EL (cell line): ENCODE data around the gene PTGER4.
"Not testable (repeated sequence)": the region's sequence is repeated elsewhere in the genome, so short reads cannot be mapped to it uniquely, and the experiment has no call there.

Source experiments
- DNase-seq: peaks from one replicate; pipeline ENCODE4 v3.0.0-alpha.2; 2016

Gene PTGER4

DNA sequence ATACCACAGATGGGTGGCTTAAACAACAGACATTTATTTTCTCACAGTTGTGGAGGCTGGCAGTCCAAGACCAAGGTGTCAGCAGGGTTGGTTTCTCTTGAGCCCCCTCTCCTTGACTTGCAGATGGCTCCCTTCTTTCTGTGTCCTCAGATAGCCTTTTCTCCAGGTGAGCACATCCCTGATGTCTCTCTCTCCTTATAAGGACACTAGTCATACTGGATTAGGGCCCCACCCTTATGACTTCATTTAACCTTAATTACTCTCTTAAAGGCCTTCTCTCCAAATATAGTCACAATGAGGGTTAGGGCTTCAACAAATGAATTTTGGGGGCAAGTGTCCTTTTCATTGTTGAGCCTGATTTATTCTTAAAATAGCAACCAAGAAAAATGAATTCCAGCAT lies 14.7 kb downstream of the PTGER4 start:
- no peak for DNase-seq

DNA sequence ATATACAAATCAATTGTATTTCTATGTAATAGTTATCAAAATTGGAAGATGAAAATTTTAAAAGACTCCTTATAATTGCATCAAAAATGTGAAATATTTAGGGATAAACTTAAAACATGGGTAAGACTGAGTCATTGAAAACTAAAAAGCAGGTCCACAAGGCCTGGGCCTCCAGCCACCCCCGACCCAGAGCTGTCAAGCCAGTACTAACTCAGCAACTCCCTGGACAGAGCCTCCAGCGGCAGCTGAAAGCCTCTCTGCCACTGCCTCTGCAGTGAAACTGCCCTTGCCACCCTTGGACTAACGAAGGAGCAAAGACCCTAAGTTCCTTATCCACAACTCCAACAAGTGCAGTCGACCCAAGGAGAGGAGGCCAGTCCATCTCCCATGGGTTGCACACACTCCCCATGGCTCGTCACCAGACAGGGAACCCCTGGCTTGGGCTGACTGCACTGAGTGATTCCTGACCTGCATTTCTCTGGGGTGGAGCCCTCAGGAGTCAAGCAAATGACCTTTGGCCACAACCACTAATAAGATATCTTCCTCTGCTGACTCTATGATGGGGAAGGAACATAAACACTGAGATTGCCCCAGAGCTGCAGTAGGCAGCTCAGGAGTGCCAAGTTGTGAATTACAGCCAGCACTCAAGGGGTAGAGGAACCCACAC lies 20.5 kb downstream of the PTGER4 start:
- DNase-seq, result no peak

DNA sequence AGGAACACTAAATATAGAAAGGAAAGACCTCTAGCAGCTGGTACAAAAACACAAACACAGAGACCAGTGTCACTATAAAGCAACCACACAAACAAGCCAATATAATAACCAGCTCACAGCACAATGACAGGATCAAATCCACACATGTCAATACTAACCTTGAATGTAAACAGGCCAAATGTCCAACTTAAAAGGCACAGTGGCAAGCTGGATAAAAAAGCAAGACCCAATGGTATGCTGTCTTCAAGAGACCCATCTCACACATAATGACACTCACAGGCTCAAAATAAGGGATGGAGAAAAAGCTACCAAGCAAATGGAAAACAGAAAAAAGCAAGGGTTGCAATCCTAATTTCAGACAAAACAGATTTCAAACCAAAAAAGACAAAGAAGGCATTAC lies 22.3 kb downstream of the PTGER4 start:
- DNase-seq, result not testable (repeated sequence)

DNA sequence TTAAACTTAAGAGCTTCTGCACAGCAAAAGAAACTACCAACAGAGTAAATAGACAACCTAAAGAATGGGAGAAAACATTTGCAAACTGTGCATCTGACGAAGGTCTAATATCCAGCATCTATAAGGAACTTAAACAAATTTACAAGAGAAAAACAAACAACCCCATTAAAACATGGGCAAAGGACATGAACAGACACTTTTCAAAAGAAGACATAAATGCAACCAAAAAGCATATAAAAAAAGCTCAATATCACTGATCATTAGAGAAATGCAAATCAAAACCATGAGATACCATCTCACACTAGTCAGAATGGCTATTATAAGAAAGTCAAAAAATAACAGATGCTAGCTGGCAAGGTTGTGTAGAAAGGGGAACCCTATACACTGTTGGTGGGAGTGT lies 25.8 kb downstream of the PTGER4 start:
- not testable (repeated sequence) for DNase-seq

DNA sequence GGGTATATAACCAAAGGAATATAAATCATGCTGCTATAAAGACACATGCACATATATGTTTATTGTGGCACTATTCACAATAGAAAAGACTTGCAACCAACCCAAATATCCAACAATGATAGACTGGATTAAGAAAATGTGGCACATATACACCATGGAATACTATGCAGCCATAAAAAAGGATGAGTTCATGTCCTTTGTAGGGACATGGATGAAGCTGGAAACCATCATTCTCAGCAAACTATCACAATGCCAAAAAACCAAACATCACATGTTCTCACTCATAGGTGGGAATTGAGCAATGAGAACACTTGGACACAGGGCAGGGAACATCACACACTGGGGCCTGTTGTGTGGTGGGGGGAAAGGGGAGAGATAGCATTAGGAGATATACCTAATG lies 30.9 kb downstream of the PTGER4 start:
- not testable (repeated sequence) for DNase-seq

DNA sequence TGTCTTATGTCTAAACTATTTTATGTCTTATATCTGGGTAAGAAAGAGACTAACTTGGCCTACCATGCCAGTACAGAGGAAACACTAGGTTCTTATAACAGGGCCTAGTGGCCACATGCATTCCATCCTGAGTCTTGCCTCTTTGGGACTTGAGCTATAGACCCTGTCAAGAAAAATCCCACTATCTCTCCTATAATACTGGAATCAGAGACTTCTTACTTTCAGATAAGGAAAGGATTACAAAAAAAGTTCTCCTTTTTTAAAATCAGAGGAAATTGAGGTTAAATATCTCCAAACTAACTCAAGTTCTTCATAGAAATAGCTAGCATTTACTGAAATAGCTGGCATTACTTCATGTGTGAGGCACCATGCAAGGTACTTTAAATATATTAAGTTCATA lies 34.3 kb downstream of the PTGER4 start:
- DNase-seq, result no peak

DNA sequence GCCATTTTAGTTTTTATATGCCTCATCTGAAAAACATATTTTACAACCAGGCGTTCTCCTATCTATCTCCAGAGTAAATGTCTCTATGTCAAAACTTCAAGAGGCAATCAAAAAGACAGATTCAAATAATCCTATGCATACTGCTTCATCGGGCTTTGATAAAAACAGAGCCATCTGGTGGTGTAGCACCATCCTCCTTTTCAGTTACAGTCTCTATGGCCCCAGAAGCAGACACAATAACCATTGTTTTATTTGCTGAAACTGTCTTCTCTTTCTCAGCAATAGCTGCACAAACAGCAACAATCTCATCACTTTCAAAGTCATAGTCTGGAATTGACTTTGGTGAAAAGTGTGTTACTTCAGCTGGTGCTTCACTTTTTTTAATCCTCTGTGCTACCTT lies 36.3 kb downstream of the PTGER4 start:
- DNase-seq, result no peak

DNA sequence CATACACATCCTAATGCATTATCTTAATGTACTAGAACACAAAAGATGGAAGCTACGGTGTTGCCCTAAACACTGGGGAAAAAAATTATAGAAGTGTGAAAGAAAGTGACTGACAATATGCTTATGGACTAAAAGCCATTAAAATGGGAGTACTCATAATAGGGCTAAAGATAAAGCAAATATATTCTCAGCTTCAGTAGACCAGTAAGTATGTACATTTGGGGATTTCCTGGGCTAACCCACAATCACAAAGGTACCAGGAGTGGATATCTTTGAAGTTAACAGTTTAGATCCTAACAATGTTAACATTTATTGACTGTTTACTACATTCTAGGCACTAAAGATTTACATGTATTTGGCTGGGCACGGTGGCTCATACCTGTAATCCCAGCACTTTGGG lies 36.9 kb downstream of the PTGER4 start:
- no peak for DNase-seq

DNA sequence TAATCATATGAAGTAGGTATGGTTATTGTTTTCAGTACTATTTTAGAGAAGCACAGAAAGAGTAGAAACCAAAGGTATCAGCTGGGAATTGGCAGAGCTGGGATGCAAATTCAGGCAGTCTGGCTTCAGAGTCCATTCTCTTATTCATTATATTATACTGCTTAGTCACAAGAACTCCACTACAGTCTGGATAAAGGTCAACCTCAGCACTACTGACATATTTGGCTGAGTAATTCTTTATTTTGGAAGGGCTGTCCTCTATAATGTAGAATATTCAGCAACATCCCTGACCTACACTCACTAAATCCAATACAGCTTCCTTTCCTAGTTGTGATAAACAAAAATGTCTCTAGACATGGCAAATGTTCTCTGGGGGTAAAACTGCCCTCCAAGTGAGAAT lies 37.6 kb downstream of the PTGER4 start:
- peak; percentile 27 for DNase-seq

DNA sequence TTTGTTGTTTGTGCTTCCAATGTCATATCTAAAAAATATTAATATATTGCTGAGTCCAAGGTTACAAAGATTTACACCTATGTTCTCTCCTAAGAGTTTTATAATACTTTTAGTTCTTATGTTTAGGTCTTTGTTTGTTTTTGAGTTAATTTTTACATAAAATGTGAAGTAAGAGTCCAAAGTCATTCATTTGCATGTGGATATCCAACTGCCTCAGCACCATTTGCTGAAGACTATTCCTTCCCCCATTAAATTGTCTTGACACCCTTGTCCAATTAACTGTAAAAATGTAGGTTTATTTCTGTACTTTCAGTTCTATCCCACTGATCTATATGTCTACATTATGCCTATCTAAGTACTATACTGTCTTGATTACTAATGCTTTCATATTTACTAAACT lies 40.4 kb downstream of the PTGER4 start:
- DNase-seq, result no peak

DNA sequence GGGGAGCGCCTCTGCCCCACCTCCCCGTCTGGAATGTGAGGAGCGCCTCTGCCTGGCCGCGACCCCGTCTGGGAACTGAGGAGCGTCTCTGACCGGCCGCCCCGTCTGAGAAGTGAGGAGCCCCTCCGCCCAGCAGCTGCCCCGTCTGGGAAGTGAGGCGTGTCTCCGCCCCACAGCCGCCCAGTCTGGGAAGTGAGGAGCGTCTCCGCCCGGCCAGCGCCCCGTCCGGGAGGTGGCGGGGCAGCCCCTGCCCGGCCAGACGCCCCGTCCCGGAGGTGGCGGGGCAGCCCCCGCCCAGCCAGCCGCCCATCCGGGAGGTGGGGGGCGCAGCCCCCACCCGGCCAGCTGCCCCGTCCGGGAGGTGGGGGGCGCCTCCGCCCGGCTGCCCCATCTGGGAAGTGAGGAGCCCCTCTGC lies 42.8 kb downstream of the PTGER4 start:
- DNase-seq, result not testable (repeated sequence)

DNA sequence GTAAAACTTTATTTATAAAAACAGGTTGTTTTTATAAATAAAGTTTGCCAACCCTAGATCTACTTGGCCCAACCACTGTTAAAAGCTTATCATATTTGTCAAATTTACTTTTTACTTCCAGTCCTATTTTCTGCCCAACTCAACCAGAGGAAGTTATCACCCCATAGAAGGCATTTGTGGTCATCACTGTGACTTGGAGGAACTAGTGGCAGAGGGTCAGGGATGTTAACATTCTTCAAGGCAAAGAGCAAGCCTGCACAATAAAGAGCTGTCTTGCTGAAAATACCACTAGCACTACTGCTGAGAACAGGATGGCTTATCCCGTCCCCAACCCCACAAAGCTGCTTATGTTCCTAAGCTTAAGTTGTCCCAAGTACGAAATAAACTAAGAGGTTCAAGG lies 53.7 kb downstream of the PTGER4 start:
- DNase-seq, result no peak

DNA sequence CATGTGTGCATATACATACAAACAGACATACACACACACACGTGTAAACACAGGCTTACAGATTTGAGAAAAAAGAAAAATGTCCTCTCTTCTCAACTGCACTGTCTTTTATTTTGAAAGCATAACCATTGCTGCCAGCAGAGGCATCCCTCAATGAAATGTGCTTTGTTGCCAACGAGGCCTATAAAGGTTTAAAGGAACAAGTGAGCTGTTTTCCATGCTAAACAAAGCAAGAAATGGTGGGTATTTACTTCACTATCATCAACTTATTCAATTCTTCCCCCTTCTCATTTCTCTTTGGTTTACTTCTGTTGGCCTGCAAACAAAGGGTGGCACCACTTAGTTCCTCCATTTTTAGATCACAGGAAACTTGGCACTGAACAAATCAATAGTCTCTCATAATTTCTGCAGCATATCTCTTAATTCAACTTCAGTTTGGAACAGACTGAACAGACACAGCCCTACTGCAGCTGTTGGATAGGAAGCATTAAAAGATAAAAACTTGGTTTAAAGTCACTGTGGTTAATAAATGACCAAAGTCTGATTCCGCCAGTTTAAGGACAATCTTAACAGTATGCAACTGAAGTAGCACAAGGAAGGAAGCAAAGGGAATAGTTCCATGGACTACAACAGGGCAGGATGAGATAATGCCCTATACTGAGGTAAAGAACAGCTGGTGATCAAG lies 54.3 kb downstream of the PTGER4 start:
- DNase-seq, result no peak

DNA sequence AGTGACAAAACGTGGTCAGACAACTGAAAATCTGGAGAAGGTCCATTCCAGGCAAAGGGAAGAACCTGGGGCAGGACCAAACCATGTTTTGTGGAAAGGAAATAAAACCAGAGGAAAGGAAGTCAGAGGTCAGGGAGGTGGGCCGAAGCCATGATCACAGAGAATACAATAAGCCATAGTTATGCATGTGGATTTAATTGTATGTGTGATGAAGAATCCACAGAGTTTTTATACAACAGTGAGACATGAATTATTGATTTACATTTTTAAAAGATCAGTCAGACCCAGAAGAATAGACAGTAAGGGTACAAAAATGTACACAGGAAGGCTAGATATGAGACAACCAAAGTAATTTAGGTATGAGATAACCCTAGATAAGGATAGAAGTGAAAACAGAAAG lies 55.3 kb downstream of the PTGER4 start:
- DNase-seq, result peak; percentile 69

DNA sequence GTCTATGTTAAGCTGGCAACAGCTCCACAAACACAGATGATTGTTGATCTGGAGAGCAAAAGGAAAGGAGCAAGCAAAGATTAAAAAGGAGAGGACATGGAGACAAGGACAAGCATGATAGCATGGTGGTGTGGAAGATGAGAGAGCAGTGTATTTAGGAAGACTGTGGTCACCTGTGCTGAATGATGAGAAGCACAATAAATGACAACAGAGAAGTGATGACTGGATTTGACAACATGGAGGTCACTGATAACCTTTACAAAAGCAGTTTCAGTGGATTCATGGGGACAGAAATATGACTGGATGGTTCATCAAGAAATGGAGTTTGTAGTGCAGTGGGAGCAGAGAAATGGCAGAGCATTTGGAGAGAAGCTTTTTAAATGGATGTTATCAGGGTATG lies 55.9 kb downstream of the PTGER4 start:
- no peak for DNase-seq

DNA sequence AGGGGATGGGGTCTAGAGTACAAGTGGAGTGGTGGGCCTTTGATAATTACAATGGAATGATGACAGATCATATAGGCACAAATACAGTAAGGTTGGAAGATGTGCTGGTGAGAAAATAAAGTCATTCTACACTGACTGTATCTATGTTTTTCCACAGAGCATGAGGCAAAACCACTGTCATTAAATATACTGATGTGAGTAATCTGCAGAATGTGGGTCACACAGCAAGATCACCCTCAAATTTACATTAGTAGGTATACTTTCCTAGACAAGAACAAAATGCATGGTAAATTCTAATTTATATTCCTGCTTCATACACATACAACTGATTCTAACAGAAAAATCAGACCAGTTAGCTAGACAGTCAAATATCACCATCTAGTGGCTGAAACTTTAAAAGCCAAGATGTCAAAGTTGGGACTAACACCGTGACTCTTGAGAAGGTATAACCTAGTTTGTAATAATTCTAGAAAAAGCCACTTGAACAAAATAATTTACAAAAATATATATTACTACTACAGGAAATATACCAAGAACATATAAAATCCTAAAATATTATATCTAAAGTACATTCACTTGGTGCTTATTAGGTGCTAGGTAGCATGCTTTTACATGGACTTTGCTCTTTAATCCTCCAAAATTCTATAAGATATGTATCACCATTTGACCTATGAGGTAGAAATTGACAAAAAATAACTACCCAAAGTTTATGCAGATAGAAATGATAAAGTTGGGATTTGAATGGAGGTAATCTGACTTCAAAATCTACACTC lies 56.6 kb downstream of the PTGER4 start:
- peak; percentile 67 for DNase-seq

DNA sequence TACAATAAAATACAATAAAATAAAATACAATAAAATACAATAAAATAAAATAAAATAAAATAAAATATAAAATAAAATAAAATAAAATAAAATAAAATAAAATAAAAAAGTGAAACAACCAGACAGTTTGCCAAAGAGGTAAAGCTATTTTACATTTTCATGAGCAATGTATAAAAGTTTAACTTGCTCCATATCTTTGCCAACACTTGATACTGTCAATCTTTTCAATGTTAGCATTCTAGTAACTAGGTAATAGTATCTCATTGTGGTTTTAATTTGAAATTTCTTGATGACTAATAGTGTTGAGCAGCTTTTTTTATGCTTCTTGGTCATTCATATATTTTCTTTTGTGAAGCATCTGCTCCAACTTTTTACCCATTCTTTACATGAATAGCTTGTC lies 58.8 kb downstream of the PTGER4 start:
- DNase-seq, result no peak
